A673 (cell line): ENCODE results near the gene KLF7. TPM values are rescaled to one million over a fixed set of nuclear protein-coding genes. Genes with fewer than 3 reads are reported as not detected.

Experiments
- BruUV-seq: library from RNA; stranded (reverse); fragments of 400-500 nt; replicated peaks from 2 replicates; lab custom pipeline; 2021; lab: Mats Ljungman, UMichigan
- CTCF ChIA-PET: fragments of 300-600 bp; sonication (Branson Sonifier 250); formaldehyde crosslinking; loops from one replicate; lab custom pipeline; 2022; ENCODE audit warnings: antibody characterized with exemption; lab: Charles Lee
- POLR2A ChIA-PET: fragments of 300-600 bp; sonication (Branson Sonifier 250); formaldehyde crosslinking; loops from one replicate; lab custom pipeline; 2022; ENCODE audit warnings: antibody characterized with exemption; ENCODE audit not compliant: low non-redundant PET; lab: Charles Lee
- DNase-seq: peaks from one replicate; pipeline ENCODE4 v3.0.0-alpha.2; 2015; ENCODE audit warnings: low spot score
- H3K27ac ChIP-seq: fragments of 200-600 bp; sonication (generic); 2 replicates; pipeline ENCODE4 v1.5.1; 2016; ENCODE audit warnings: mixed run types, low read depth, mild to moderate bottlenecking, mixed read lengths, antibody characterized with exemption, low read length; ENCODE audit not compliant: poor library complexity, severe bottlenecking
- H3K27me3 ChIP-seq: fragments of 200-600 bp; sonication (generic); replicated peaks from 2 replicates; pipeline ENCODE4 v1.6.1; 2017; ENCODE audit warnings: mixed run types, low read depth, mild to moderate bottlenecking, mixed read lengths, antibody characterized with exemption, low read length; ENCODE audit not compliant: insufficient read depth, poor library complexity
- H3K36me3 ChIP-seq: fragments of 200-600 bp; sonication (generic); 2 replicates; pipeline ENCODE4 v1.6.1; 2016; ENCODE audit warnings: mixed run types, mild to moderate bottlenecking, mixed read lengths, antibody characterized with exemption, low read length; ENCODE audit not compliant: insufficient read depth, poor library complexity, severe bottlenecking
- H3K4me1 ChIP-seq: fragments of 200-600 bp; sonication (generic); 2 replicates; pipeline ENCODE4 v1.6.1; 2017; ENCODE audit warnings: mixed run types, mild to moderate bottlenecking, mixed read lengths, antibody characterized with exemption, low read length; ENCODE audit not compliant: insufficient read depth, poor library complexity, severe bottlenecking
- H3K4me3 ChIP-seq: fragments of 200-600 bp; sonication (generic); 2 replicates; pipeline ENCODE4 v1.5.1; 2016; ENCODE audit warnings: low read depth, mixed run types, mild to moderate bottlenecking, mixed read lengths, low read length; ENCODE audit not compliant: poor library complexity, severe bottlenecking
- H3K9me3 ChIP-seq: fragments of 200-600 bp; sonication (generic); 2 replicates; pipeline ENCODE4 v1.6.1; 2016; ENCODE audit warnings: mixed run types, low read depth, mild to moderate bottlenecking, mixed read lengths, antibody characterized with exemption, low read length; ENCODE audit not compliant: poor library complexity, severe bottlenecking
- EZH2 ChIP-seq: fragments of 200-600 bp; sonication (generic); IDR thresholded peaks from 2 replicates; pipeline ENCODE4 v1.6.1; 2017; ENCODE audit warnings: borderline replicate concordance, low read depth, mild to moderate bottlenecking, mixed read lengths, antibody characterized with exemption, low read length; ENCODE audit not compliant: poor library complexity, severe bottlenecking
- intact Hi-C: fragments of 100-400 bp; cut with micrococcal nuclease; formaldehyde crosslinking; loops from one replicate; pipeline ENCODE4 v1.10.0; 2022; ENCODE audit not compliant: unreplicated experiment
- total RNA-seq: library from RNA; stranded (reverse); gene quantifications from 2 replicates; pipeline ENCODE4 v1.2.3, GENCODE V29; 2021
- TF ChIP-seq, protein P1 (sequence below): fragments of 300-800, 200-600 bp; sonication (generic); conservative IDR thresholded peaks from 2 replicates; pipeline ENCODE4 v1.5.1; 2017; ENCODE audit warnings: low read depth, mild to moderate bottlenecking, antibody characterized with exemption, low read length, moderate library complexity, mixed read lengths

The KLF7 gene
- total RNA-seq, 1 experiment from 2014 or later = 16.4 TPM

DNA sequence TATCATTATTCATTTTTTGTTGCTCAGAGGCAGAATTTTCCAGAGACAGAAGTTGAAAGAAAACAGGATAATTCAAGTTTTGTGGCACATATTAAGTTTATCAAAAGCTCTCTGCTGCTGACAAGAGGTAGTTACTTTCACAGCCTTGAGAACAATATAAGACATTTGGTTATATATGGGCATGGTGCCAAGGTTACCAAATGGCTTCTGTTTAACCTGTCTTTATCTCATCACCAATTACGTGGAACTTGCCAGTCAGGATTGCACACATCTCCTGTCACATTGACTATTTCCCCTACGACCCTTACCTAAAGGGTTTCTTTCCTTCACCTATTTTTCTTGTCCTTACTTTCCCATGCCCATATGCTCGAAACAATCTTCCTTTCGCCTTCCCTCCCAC lies 35.9 kb downstream of the KLF7 start:
- intact Hi-C loops = no loop called here

DNA sequence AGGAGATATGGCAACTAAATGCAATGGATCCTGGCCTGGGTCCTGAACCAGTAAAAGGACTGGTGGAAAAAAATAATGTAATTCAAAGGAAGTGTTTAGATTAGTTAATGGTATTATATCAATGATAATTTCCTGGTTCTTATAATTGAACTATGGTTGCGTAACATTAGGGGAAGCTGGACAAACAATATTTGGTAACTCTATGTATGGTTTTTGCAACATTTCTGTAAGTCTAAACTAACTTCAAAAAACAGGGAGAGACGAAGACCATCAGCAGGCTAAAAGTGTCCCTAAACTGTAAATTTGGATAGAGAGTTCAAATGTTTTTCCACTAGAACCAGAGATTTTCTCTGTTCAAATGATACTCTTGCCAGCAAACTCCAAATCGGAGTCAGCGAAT lies 36.9 kb downstream of the KLF7 start:
- CTCF ChIA-PET = no interaction called here
- Histone ChIP-seq H3K9me3 (peaks cover 4% of the 10 kb centered on the region), H3K27ac (peak overlapping the region; percentile 30), H3K36me3 (no peaks in the 10 kb centered on the region), H3K27me3 (no peaks in the 10 kb centered on the region), H3K4me1 (peaks cover 38% of the 10 kb centered on the region), H3K4me3 (no peak overlapping the region)
- intact Hi-C loops = no loop called here
- DNase-seq = no peak
- TF ChIP-seq EZH2 = no peak
- TF ChIP-seq, protein P1, sequence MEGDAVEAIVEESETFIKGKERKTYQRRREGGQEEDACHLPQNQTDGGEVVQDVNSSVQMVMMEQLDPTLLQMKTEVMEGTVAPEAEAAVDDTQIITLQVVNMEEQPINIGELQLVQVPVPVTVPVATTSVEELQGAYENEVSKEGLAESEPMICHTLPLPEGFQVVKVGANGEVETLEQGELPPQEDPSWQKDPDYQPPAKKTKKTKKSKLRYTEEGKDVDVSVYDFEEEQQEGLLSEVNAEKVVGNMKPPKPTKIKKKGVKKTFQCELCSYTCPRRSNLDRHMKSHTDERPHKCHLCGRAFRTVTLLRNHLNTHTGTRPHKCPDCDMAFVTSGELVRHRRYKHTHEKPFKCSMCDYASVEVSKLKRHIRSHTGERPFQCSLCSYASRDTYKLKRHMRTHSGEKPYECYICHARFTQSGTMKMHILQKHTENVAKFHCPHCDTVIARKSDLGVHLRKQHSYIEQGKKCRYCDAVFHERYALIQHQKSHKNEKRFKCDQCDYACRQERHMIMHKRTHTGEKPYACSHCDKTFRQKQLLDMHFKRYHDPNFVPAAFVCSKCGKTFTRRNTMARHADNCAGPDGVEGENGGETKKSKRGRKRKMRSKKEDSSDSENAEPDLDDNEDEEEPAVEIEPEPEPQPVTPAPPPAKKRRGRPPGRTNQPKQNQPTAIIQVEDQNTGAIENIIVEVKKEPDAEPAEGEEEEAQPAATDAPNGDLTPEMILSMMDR = no peak
- BruUV-seq = no TSS peak
- POLR2A ChIA-PET = no interaction called here

More for the DNA sequence above, 35.9 kb downstream of the KLF7 start:
- Histone ChIP-seq H3K27me3 (no peaks in the 10 kb centered on the region), H3K27ac (no peak overlapping the region), H3K36me3 (no peaks in the 10 kb centered on the region), H3K4me3 (no peak overlapping the region), H3K9me3 (peaks cover 4% of the 10 kb centered on the region), H3K4me1 (peaks cover 47% of the 10 kb centered on the region)
- TF ChIP-seq, protein P1 = no peak
- TF ChIP-seq EZH2 = no peak
- CTCF ChIA-PET = no interaction called here
- BruUV-seq = no TSS peak
- POLR2A ChIA-PET = interaction anchor here (0.7 kb wide), 1 partner anchor 36 kb away, joined by 3 read pairs; the partner anchor contains the start of gene KLF7
- no peak for DNase-seq

DNA sequence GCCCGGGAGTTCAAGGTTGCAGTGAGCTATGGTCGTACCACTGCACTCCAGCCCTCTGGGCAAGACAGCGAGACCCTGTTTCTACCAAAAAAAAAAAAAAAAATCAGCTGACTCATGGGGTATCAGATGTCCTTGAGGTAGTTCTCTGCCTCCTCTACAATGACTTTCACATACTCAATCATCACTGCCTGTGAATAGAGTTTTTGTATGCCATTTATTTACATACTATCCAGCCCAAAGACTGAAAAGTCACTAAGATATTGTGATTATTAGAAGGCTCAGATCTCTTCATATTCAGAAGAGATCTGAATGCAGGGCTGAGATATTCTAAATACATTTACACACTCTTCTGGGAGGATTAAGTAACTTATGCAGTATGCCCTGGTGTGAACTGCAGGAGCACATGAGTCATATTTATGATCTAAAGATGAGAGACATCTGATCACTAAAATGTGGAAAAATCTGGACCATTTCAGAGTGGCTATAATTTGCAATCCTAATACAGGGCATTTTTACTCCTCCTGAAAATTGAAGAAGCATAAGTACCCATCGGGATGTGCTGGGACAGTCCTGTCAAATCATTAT lies 38.9 kb downstream of the KLF7 start:
- H3K36me3 ChIP-seq = no peaks in the 10 kb centered on the region
- H3K27me3 ChIP-seq = no peaks in the 10 kb centered on the region
- intact Hi-C loops = no loop called here
- no peak for TF ChIP-seq EZH2
- TF ChIP-seq, protein P1 = no peak
- no TSS peak for BruUV-seq
- ChIA-PET POLR2A (no interaction called here), CTCF (no interaction called here)
- no peak overlapping the region for H3K27ac ChIP-seq
- H3K4me3 ChIP-seq = no peak overlapping the region
- H3K9me3 ChIP-seq = peaks cover 4% of the 10 kb centered on the region
- peak; percentile 38 for DNase-seq
- H3K4me1 ChIP-seq = peaks cover 33% of the 10 kb centered on the region
